ENCODE data around the gene RPL10A.
"Not testable (repeated sequence)": the region's sequence is repeated elsewhere in the genome, so short reads cannot be mapped to it uniquely, and the experiment has no call there.

The RPL10A gene

GRCh38 chr6:35468181-35468979, at the start of gene RPL10A:
TSS of gene RPL10A (plus strand) at chr6:35468401. CDS start at chr6:35468435, 34 bp downstream.
- DNase-seq (ENCODE audit: low read depth in 3 of 3), result peak; percentile 93 to 94 (median 93)

DNA sequence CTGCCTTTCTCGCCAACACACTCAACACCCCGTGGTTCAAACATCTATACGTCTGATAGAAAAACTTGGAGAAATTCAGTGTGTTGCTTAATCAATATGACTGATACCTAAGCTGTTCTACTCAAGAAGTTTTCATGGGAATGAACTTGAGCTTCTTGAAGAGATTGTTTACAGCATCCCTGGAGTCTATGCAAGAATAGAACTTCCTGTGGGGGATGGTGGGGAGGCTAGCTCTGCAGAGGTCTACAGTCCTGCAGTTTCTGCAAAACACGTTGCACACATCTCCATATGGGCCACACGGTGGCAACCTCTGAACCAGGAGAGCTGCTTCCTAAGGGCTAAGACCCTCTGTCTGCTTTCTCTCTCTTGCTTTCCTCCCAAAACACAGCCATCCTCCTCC, 48.8 kb upstream of the RPL10A start:
- no peak for DNase-seq (ENCODE audit: low read depth in 3 of 3)

- DNase-seq (ENCODE audit: low read depth in 3 of 3), result no peak
Measured at GRCh38 chr6:35419961-35420360, 48.2 kb upstream of the RPL10A start.

DNA sequence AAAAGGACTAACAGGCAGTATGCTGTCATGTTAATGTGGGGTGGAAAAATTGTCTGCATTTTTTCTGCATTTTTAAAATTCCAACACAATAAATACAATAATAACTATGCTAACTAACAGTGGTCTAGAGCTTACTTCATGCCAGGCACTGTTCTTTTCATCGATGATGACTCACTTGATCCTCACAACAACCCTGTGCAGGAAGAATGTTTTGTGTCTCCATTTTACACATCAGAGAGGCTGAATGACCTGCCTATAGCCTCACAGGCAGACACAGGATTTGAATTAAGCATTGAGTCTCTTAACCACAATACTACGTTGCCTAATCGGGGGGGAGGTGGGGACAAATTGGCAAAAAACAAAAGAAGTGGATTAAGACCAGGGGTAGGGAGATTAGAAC, 42.9 kb upstream of the RPL10A start:
- no peak for DNase-seq (ENCODE audit: low read depth in 3 of 3)

DNA sequence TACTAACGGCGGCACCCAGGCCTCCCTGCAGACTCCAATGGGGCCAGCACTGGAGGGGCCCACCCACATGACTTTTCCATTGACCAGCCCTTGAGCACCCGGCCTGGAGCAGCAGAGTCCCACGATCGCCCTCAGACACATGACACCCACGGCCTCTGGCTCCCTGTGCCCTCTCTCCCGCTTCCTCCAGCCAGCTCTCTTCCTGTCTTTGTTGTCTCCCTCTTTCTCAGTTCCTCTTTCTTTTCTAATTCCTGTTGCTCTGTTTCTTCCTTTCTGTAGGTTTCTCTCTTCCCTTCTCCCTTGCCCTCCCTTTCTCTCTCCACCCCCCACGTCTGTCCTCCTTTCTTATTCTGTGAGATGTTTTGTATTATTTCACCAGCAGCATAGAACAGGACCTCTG, 42.1 kb upstream of the RPL10A start:
- no peak for DNase-seq (ENCODE audit: low read depth in 3 of 3)

GRCh38 chr6:35427435-35427834, 40.8 kb upstream of the RPL10A start:
- DNase-seq (ENCODE audit: low read depth in 3 of 3), result no peak

DNA sequence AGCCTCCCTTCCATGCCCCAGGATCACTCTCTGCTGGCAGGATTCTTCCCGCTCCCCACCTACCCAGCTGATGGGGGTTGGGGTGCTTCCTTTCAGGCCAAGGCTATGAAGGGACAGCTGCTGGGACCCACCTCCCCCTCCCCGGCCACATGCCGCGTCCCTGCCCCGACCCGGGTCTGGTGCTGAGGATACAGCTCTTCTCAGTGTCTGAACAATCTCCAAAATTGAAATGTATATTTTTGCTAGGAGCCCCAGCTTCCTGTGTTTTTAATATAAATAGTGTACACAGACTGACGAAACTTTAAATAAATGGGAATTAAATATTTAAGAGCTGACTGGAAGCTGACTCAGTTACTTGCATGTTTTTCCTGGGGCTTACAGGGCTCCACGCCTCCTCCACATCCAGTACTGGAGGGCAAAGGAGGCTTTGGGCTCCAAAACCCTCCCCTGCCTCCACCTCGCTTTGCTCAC, 40.3 kb upstream of the RPL10A start:
- no peak for DNase-seq (ENCODE audit: low read depth in 3 of 3)

DNA sequence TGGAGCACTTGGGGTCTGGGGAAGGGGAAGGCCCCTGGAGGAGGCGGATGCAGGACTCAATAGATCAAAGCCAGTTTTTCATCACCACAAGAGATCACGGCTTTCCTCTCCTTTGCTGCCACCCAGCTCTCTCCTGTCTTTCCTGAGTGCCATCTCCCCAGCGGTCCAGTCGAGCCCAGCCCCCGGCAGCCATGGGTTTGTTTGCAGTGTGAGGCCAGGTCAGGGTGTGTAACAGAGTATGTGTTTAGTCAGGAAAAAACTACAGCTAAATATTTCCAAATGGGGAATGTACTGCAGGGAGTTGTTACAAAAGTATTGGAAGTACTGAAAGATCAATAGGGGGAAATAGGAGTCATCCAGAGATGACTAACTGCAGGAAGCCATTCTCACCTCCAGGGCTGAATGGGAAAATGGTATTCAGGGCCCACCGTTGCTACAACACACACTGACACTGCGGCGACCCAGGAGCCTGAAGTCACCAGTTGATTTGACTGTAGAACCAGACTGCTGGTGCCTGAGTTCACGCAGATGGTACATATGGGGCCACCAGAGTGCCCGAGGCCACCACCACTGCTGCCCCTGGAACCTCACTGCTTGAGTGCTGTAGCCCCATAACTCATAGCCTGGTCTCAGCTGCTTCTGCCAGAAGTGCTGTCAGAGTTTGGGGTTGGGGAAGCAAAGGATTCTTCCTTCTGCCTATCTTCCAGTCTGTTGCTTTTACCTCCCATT, 39.6 kb upstream of the RPL10A start:
- no peak for DNase-seq (ENCODE audit: low read depth in 3 of 3)

- DNase-seq (ENCODE audit: low read depth in 3 of 3), result no peak
Measured at GRCh38 chr6:35429463-35429862, 38.7 kb upstream of the RPL10A start.

GRCh38 chr6:35432291-35432690, 35.9 kb upstream of the RPL10A start:
- DNase-seq (ENCODE audit: low read depth in 3 of 3), result no peak

GRCh38 chr6:35432702-35433101, 35.5 kb upstream of the RPL10A start:
- not testable (repeated sequence) for DNase-seq (ENCODE audit: low read depth in 3 of 3)

GRCh38 chr6:35435074-35435837, 32.9 kb upstream of the RPL10A start:
- DNase-seq (ENCODE audit: low read depth in 3 of 3), result no peak

GRCh38 chr6:35436071-35436857, 31.9 kb upstream of the RPL10A start:
- no peak for DNase-seq (ENCODE audit: low read depth in 3 of 3)

- DNase-seq (ENCODE audit: low read depth in 3 of 3), result not testable (repeated sequence)
Measured at GRCh38 chr6:35438378-35439065, 29.7 kb upstream of the RPL10A start.

GRCh38 chr6:35439308-35439707, 28.9 kb upstream of the RPL10A start:
- no peak for DNase-seq (ENCODE audit: low read depth in 3 of 3)

DNA sequence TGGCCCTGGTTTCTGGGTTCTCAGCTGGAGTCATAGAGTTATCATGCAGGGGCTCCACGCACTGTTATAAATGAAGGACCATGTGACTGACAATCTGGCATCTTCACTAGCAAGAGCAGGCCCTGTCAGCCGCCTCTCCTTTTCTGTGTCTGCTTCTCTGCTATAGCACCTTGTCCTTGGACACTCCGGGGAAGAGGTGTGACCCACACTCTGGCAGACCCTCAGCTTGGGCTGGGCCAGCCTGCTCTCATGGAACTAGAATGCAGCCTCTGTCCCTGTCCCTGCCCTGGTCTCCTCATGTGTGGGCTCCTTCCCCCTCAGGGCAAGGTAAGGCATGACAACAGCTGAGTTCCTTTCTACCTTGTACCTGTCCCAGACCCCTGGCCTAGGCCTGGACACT, 27.0 kb upstream of the RPL10A start:
- DNase-seq (ENCODE audit: low read depth in 3 of 3), result no peak

GRCh38 chr6:35441642-35442041, 26.6 kb upstream of the RPL10A start:
- no peak for DNase-seq (ENCODE audit: low read depth in 3 of 3)

- DNase-seq (ENCODE audit: low read depth in 3 of 3), result no peak
Measured at GRCh38 chr6:35442693-35443092, 25.5 kb upstream of the RPL10A start.

DNA sequence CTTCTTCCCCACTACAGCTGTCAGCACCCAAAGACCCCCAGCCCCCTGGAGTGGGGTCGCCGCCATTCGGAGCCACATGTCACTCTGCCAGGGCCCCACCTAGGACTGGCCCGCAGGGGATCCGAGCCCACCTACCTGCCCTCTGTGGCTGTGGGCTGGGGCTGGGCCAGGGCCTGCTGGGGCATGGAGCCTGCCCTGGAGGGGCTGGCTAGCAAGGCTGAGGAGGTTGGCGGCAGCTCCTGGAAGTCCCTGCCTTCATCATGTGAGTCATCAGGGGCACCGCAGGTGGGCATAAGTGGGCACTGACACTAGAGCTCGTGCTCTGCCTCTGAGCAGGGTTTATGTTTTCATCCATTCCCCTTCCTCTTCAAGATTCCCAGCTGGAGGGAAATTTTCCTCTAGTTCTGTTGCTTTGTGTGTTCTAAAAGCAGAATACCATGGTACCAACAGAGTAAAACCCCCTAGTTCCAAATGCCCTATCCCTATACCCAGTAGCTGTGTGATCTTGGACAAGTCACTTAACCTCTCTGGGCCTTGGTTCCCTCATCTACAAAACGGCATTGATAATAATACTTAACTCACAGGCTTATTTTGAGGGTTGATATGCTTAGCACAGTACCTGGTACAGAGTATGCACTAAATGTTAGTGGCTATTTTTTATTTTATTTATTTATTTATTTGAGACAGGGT, 24.7 kb upstream of the RPL10A start:
- DNase-seq (ENCODE audit: low read depth in 3 of 3), result no peak

DNA sequence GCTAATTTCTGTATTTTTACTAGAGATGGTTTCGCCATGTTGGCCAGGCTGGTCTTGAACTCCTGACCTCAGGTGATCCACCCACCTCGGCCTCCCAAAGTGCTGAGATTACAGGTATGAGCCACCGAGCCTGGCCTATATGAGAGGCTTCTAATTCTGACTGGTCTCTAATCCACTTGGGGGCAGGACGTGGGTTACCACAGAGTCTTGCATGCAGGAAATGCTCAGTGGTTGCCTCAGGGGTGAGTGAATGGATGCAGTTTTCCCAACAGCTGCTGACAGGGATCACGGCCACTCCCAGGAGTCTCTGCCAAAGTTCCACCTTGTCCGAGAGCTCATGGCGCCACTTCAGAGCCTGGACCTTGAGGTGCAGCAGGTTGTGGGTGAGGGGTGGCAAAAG, 22.5 kb upstream of the RPL10A start:
- DNase-seq (ENCODE audit: low read depth in 3 of 3), result no peak

All from stimulated activated CD4-positive, alpha-beta T cell treated with anti-CD3 and anti-CD28 coated beads, TNF-alpha, amount 100 ng/mL, for 48 hours (primary cell).